Activated naive CD4-positive, alpha-beta T cell treated with anti-CD3 and anti-CD28 coated beads, Interleukin-2, amount 50 U/mL, for 24 hours (primary cell): ENCODE measurements around the gene SIX4.

ENCODE experiments used
- H3K27ac Mint-ChIP-seq: one replicate; pipeline ENCODE4 v1.8.0; 2021; ENCODE audit warnings: mild to moderate bottlenecking, mixed read lengths
- H3K27me3 Mint-ChIP-seq: one replicate; pipeline ENCODE4 v1.8.0; 2021; ENCODE audit warnings: mixed read lengths
- H3K36me3 Mint-ChIP-seq: one replicate; pipeline ENCODE4 v1.8.0; 2021; ENCODE audit warnings: mixed read lengths
- H3K4me1 Mint-ChIP-seq: one replicate; pipeline ENCODE4 v1.8.0; 2021; ENCODE audit warnings: mixed read lengths
- H3K4me3 Mint-ChIP-seq: one replicate; pipeline ENCODE4 v1.8.0; 2021; ENCODE audit warnings: mild to moderate bottlenecking, mixed read lengths
- H3K9me3 Mint-ChIP-seq: one replicate; pipeline ENCODE4 v1.8.0; 2021; ENCODE audit warnings: mixed read lengths

Gene SIX4

GRCh38 chr14:60691383-60692113, 32.6 kb downstream of the SIX4 start:
- peaks cover 6% of the 10 kb centered on the region for H3K27me3 Mint-ChIP-seq
- H3K27ac Mint-ChIP-seq: no peak overlapping the region
- H3K36me3 Mint-ChIP-seq: no peaks in the 10 kb centered on the region
- no peaks in the 10 kb centered on the region for H3K9me3 Mint-ChIP-seq
- H3K4me1 Mint-ChIP-seq: no peaks in the 10 kb centered on the region
- no peak overlapping the region for H3K4me3 Mint-ChIP-seq

- no peak overlapping the region for H3K27ac Mint-ChIP-seq
- no peaks in the 10 kb centered on the region for H3K9me3 Mint-ChIP-seq
- H3K4me3 Mint-ChIP-seq: no peak overlapping the region
- no peaks in the 10 kb centered on the region for H3K36me3 Mint-ChIP-seq
- peaks cover 5% of the 10 kb centered on the region for H3K27me3 Mint-ChIP-seq
- no peaks in the 10 kb centered on the region for H3K4me1 Mint-ChIP-seq
These were observed 37.3 kb downstream of the SIX4 start for GRCh38 chr14:60686865-60687264.

- Mint-ChIP-seq H3K4me3 (no peak overlapping the region), H3K9me3 (no peaks in the 10 kb centered on the region), H3K27me3 (peaks cover 5% of the 10 kb centered on the region), H3K36me3 (no peaks in the 10 kb centered on the region), H3K4me1 (no peaks in the 10 kb centered on the region), H3K27ac (no peak overlapping the region)
These were observed 39.9 kb downstream of the SIX4 start for GRCh38 chr14:60684203-60684602.

GRCh38 chr14:60681271-60681670, 42.9 kb downstream of the SIX4 start:
- no peaks in the 10 kb centered on the region for H3K36me3 Mint-ChIP-seq
- H3K4me1 Mint-ChIP-seq: no peaks in the 10 kb centered on the region
- H3K27me3 Mint-ChIP-seq: peaks cover 5% of the 10 kb centered on the region
- no peak overlapping the region for H3K4me3 Mint-ChIP-seq
- no peaks in the 10 kb centered on the region for H3K9me3 Mint-ChIP-seq
- no peak overlapping the region for H3K27ac Mint-ChIP-seq

DNA sequence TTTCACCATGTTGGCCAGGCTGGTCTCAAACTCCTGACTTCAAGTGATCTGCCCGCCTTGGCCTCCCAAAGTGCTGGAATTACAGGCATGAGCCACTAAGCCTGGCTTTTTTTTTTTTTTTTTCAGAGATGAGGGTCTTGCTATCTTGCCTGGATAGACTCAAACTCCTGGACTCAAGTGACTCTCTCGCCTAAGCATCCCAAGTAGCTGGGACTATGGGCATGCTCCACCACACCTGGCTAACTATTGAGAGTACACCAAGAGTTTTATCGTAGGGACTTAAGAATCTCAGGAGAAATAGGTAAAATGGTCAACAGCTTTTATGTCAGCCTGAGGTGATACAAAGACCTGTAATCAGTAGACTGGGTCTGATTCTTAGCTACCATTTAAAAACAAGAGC, 43.6 kb downstream of the SIX4 start:
- no peaks in the 10 kb centered on the region for H3K4me1 Mint-ChIP-seq
- no peaks in the 10 kb centered on the region for H3K36me3 Mint-ChIP-seq
- no peak overlapping the region for H3K27ac Mint-ChIP-seq
- no peaks in the 10 kb centered on the region for H3K9me3 Mint-ChIP-seq
- no peak overlapping the region for H3K4me3 Mint-ChIP-seq
- H3K27me3 Mint-ChIP-seq: peaks cover 5% of the 10 kb centered on the region

DNA sequence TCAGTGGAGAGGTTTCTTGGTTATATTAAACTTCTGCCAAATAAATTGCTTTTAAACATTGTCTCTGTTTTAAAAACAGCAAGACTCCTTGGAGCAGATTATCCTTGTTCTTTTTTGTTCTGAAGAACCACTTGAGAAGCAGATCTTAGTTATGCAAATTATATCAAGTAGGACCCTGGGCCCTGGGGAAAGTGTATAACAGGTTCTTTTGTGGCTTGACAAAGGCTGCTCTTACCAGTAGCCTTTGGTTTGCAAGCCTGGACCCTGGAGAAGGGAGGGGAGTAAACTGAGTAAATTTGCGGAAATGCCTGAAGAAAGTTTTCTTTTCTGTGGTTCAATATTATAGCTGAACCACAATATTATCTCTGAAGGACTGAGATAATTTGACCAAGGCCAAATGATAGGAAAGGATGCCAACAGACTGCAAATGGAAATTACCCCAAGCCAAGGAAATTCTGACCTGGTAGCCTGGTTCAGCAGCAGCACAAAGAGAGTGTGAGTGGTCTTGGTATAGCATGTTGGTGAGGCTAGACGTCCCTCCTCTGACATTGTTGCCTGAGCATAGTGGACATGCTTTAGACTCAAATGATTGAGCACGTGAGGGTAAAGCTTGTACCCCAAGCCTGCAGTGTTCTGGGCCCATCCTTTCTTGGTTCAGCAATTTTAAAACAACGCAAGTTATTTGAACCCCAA, 44.4 kb downstream of the SIX4 start:
- Mint-ChIP-seq H3K4me1 (no peaks in the 10 kb centered on the region), H3K36me3 (no peaks in the 10 kb centered on the region), H3K4me3 (no peak overlapping the region), H3K9me3 (no peaks in the 10 kb centered on the region), H3K27me3 (peaks cover 5% of the 10 kb centered on the region), H3K27ac (no peak overlapping the region)

- H3K4me3 Mint-ChIP-seq: no peak overlapping the region
- H3K36me3 Mint-ChIP-seq: no peaks in the 10 kb centered on the region
- H3K27me3 Mint-ChIP-seq: peaks cover 3% of the 10 kb centered on the region
- no peaks in the 10 kb centered on the region for H3K4me1 Mint-ChIP-seq
- H3K27ac Mint-ChIP-seq: no peak overlapping the region
- no peaks in the 10 kb centered on the region for H3K9me3 Mint-ChIP-seq
These were observed 46.5 kb downstream of the SIX4 start for GRCh38 chr14:60677701-60678100.

GRCh38 chr14:60670989-60671388, 53.2 kb downstream of the SIX4 start:
- Mint-ChIP-seq H3K4me3 (no peak overlapping the region), H3K9me3 (no peaks in the 10 kb centered on the region), H3K27me3 (peaks cover 4% of the 10 kb centered on the region), H3K36me3 (no peaks in the 10 kb centered on the region), H3K27ac (no peak overlapping the region), H3K4me1 (no peaks in the 10 kb centered on the region)

DNA sequence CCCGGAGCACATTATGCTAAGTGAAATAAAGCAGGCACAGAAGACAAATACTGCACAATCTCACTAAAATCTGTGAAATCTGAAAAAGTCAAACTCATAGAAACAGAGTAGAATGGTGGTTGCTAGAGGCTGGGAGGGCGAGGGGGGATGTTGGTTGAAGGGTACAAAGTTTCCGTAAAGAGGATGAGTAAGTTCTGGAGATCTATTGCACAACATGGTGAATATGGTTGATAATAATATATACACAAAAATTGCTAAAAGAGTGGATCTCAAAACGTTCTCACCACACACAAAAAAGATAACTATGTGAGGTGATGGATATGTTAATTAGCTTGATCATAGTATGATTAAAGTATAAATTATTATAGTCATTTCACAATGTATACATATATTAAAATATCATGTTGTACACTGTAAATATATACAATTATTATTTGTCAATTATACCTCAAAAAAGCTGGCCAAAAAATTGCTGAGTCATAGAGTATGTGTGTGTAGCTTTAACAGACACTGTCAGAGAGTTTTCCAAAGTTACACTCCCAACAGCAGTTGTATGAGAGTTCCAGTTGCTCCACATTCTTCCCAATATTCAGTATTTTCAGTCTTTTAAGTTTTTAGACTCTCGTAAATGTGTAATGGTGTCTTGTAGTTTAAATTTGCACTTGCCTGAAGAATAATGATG, 55.6 kb downstream of the SIX4 start:
- no peak overlapping the region for H3K27ac Mint-ChIP-seq
- H3K27me3 Mint-ChIP-seq: peaks cover 14% of the 10 kb centered on the region
- H3K36me3 Mint-ChIP-seq: no peaks in the 10 kb centered on the region
- no peak overlapping the region for H3K4me3 Mint-ChIP-seq
- no peaks in the 10 kb centered on the region for H3K4me1 Mint-ChIP-seq
- no peaks in the 10 kb centered on the region for H3K9me3 Mint-ChIP-seq

GRCh38 chr14:60665177-60665550, 59.0 kb downstream of the SIX4 start:
- Mint-ChIP-seq H3K4me3 (no peak overlapping the region), H3K9me3 (no peaks in the 10 kb centered on the region), H3K27ac (no peak overlapping the region), H3K4me1 (no peaks in the 10 kb centered on the region), H3K27me3 (peaks cover 25% of the 10 kb centered on the region), H3K36me3 (no peaks in the 10 kb centered on the region)

GRCh38 chr14:60662982-60663381, 61.2 kb downstream of the SIX4 start:
- Mint-ChIP-seq H3K4me1 (peaks cover 5% of the 10 kb centered on the region), H3K36me3 (peaks cover 1% of the 10 kb centered on the region), H3K27ac (no peak overlapping the region), H3K4me3 (no peak overlapping the region), H3K9me3 (no peaks in the 10 kb centered on the region), H3K27me3 (peaks cover 44% of the 10 kb centered on the region)

GRCh38 chr14:60661721-60662120, 62.4 kb downstream of the SIX4 start:
- Mint-ChIP-seq H3K27ac (no peak overlapping the region), H3K36me3 (peaks cover 2% of the 10 kb centered on the region), H3K27me3 (peaks cover 50% of the 10 kb centered on the region), H3K9me3 (no peaks in the 10 kb centered on the region), H3K4me1 (peaks cover 10% of the 10 kb centered on the region), H3K4me3 (no peak overlapping the region)
